IMR-90 (cell line): ENCODE results near the gene STX11.

ENCODE experiments used
- POLR2A ChIP-seq: IDR thresholded peaks from 2 replicates; pipeline ENCODE4 v1.6.1; 2012; ENCODE audit warnings: mild to moderate bottlenecking, low read depth, low read length
- TF ChIP-seq, protein P1 (sequence below): conservative IDR thresholded peaks from 2 replicates; pipeline ENCODE4 v1.5.1; 2012; ENCODE audit warnings: mild to moderate bottlenecking, low read depth, low read length, improper control_type of control experiment
- TF ChIP-seq, protein P2 (sequence below): fragments of 150-350 bp; IDR thresholded peaks from 2 replicates; pipeline ENCODE4 v1.6.1; 2016; ENCODE audit warnings: low read depth, mild to moderate bottlenecking, low read length, moderate library complexity, borderline replicate concordance

DNA sequence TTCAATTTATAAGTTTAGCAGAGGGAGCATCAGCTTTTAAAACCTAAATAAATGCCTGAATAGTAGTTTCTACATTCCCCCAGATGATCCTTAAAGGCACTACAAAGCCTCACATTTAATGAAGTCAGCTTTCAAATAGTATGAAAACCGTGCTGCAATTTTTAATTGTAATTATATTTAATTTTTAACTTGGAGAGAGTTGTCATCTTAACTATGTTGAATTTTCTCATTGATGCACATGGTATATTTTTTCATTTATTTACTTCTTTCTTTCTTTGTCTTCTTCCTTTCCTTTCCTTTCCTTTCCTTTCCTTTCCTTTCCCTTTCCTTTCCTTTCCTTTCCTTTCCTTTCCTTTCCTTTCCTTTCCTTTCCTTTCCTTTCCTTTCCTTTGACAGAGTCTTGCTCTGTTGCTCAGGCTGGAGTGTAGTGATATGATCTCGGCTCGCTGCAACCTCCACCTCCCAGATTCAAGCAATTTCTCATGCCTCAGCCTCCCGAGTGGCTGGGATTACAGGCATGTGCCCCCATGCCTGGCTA lies 47.2 kb upstream of the STX11 start:
- TF ChIP-seq, protein P1, sequence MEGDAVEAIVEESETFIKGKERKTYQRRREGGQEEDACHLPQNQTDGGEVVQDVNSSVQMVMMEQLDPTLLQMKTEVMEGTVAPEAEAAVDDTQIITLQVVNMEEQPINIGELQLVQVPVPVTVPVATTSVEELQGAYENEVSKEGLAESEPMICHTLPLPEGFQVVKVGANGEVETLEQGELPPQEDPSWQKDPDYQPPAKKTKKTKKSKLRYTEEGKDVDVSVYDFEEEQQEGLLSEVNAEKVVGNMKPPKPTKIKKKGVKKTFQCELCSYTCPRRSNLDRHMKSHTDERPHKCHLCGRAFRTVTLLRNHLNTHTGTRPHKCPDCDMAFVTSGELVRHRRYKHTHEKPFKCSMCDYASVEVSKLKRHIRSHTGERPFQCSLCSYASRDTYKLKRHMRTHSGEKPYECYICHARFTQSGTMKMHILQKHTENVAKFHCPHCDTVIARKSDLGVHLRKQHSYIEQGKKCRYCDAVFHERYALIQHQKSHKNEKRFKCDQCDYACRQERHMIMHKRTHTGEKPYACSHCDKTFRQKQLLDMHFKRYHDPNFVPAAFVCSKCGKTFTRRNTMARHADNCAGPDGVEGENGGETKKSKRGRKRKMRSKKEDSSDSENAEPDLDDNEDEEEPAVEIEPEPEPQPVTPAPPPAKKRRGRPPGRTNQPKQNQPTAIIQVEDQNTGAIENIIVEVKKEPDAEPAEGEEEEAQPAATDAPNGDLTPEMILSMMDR: no peak
- TF ChIP-seq POLR2A: no peak
- TF ChIP-seq, protein P2, sequence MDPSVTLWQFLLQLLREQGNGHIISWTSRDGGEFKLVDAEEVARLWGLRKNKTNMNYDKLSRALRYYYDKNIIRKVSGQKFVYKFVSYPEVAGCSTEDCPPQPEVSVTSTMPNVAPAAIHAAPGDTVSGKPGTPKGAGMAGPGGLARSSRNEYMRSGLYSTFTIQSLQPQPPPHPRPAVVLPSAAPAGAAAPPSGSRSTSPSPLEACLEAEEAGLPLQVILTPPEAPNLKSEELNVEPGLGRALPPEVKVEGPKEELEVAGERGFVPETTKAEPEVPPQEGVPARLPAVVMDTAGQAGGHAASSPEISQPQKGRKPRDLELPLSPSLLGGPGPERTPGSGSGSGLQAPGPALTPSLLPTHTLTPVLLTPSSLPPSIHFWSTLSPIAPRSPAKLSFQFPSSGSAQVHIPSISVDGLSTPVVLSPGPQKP: no peak
